Measurements from ENCODE around the gene M1AP.
"Not testable (repeated sequence)": the region's sequence is repeated elsewhere in the genome, so short reads cannot be mapped to it uniquely, and the experiment has no call there.

The M1AP gene

GRCh38 chr2:74655579-74655978, 7.4 kb upstream of the M1AP start:
- in situ Hi-C loops (cut with MboI; ENCODE audit: low sequenced_read_pairs): no loop called here

- in situ Hi-C loops (cut with MboI; ENCODE audit: low sequenced_read_pairs): no loop called here
These were observed 6.1 kb upstream of the M1AP start, which contains the start of gene SEMA4F for GRCh38 chr2:74653985-74654882. TSS of gene SEMA4F (plus strand) at chr2:74654247. CDS start at chr2:74654377, 130 bp downstream.

- in situ Hi-C loops (cut with MboI; ENCODE audit: low sequenced_read_pairs): no loop called here
These were observed 5.5 kb upstream of the M1AP start for GRCh38 chr2:74653589-74653984.

GRCh38 chr2:74646834-74647482, 1.2 kb downstream of the M1AP start:
- in situ Hi-C loops (cut with MboI; ENCODE audit: low sequenced_read_pairs): no loop called here

GRCh38 chr2:74646201-74646600, 1.9 kb downstream of the M1AP start:
- in situ Hi-C loops (cut with MboI; ENCODE audit: low sequenced_read_pairs): no loop called here

GRCh38 chr2:74645344-74645743, 2.8 kb downstream of the M1AP start:
- in situ Hi-C loops (cut with MboI; ENCODE audit: low sequenced_read_pairs): no loop called here

GRCh38 chr2:74639550-74639949, 8.6 kb downstream of the M1AP start:
- in situ Hi-C loops (cut with MboI; ENCODE audit: low sequenced_read_pairs): no loop called here

- in situ Hi-C loops (cut with MboI; ENCODE audit: low sequenced_read_pairs): no loop called here
These were observed 15.2 kb downstream of the M1AP start for GRCh38 chr2:74632939-74633312.

GRCh38 chr2:74632209-74632938, 15.8 kb downstream of the M1AP start:
- in situ Hi-C loops (cut with MboI; ENCODE audit: low sequenced_read_pairs): no loop called here

GRCh38 chr2:74630454-74630853, 17.7 kb downstream of the M1AP start:
- in situ Hi-C loops (cut with MboI; ENCODE audit: low sequenced_read_pairs): not testable (repeated sequence)

GRCh38 chr2:74628538-74629105, 19.5 kb downstream of the M1AP start:
- in situ Hi-C loops (cut with MboI; ENCODE audit: low sequenced_read_pairs): no loop called here

GRCh38 chr2:74625658-74626425, 22.3 kb downstream of the M1AP start:
- in situ Hi-C loops (cut with MboI; ENCODE audit: low sequenced_read_pairs): no loop called here

- in situ Hi-C loops (cut with MboI; ENCODE audit: low sequenced_read_pairs): no loop called here
These were observed 27.5 kb downstream of the M1AP start for GRCh38 chr2:74620671-74621070.

- in situ Hi-C loops (cut with MboI; ENCODE audit: low sequenced_read_pairs): no loop called here
These were observed 28.4 kb downstream of the M1AP start for GRCh38 chr2:74619651-74620297.

GRCh38 chr2:74618410-74619083, 29.6 kb downstream of the M1AP start:
- in situ Hi-C loops (cut with MboI; ENCODE audit: low sequenced_read_pairs): no loop called here

- in situ Hi-C loops (cut with MboI; ENCODE audit: low sequenced_read_pairs): no loop called here
These were observed 31.0 kb downstream of the M1AP start for GRCh38 chr2:74617122-74617521.

- in situ Hi-C loops (cut with MboI; ENCODE audit: low sequenced_read_pairs): no loop called here
These were observed 41.2 kb downstream of the M1AP start for GRCh38 chr2:74606927-74607326.

GRCh38 chr2:74603282-74604000, 44.7 kb downstream of the M1AP start:
- in situ Hi-C loops (cut with MboI; ENCODE audit: low sequenced_read_pairs): no loop called here

Data from HL-60/S4 treated with retinoic acid at 250 ng/mL for 4 days and 3 days (cell line).